ENCODE results near the gene INTS3.

INTS3 gene

GRCh38 chr1:153799016-153799415 lies 71.2 kb downstream of the INTS3 start:
- DNase-seq (ENCODE audit: low spot score) = no peak

DNA sequence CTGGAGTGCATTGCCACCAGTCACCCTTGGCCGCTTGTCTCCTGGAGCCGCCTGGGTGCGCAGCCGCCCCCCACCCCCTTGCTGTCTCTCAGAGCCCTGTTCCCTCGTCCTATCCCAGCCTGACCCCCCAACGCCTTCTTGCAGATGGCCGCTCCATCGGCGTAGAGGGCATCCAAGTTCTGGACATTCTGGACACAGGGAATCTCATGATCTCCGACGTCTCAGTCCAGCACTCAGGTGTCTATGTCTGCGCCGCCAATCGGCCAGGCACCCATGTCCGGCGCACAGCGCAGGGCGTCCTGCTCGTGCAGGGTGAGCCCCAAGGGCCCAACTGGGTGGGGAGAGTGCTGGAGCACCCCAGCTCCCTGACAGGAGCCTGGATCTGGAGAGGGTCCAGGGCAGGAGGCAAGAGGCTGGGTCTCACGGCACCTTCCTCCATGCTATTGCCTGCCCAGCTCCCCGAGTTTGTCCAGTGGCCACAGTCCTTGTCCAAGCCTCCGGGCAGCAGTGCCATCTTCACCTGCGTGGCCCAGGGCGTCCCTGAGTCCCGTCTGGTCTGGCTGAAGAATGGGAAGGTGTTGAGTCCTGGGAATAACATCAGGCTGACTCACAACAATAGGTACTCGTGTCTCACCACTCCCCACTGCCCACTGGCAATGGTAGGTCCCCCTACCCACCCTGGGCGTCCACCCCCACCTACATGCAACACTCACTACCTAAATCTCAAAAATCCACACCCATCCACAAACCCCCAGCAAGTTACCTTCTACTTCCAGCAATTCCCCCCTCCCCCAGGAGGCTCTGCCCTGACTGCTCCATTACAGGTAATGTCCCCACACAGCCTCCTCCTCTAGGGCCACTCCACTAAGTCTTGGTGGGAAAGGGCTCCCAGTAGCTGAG lies 72.0 kb downstream of the INTS3 start:
- DNase-seq (ENCODE audit: low spot score) = no peak

DNA sequence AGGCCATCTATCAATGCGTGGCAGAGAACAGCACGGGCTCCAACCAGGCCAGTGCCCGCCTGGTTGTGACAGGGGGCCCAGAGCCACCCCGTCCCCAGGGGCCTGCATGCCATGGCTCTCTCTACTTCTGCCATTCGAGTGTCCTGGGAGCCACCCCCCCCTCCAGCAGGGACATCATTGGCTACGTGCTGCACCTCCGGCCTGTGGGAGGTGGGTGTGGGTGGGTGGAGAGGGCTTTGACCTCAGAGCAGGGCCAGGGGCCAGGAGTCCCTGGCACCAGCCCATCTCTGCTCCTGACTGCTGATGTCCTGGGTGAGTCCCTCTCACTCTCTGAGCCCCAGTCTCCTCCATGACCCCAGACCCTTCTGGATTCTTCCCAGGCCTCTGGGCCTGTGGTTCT lies 72.7 kb downstream of the INTS3 start:
- no peak for DNase-seq (ENCODE audit: low spot score)

GRCh38 chr1:153801028-153801625 lies 73.3 kb downstream of the INTS3 start:
- DNase-seq (ENCODE audit: low spot score) = no peak

- no peak for DNase-seq (ENCODE audit: low spot score)
These were observed 74.2 kb downstream of the INTS3 start for GRCh38 chr1:153801786-153802697.

DNA sequence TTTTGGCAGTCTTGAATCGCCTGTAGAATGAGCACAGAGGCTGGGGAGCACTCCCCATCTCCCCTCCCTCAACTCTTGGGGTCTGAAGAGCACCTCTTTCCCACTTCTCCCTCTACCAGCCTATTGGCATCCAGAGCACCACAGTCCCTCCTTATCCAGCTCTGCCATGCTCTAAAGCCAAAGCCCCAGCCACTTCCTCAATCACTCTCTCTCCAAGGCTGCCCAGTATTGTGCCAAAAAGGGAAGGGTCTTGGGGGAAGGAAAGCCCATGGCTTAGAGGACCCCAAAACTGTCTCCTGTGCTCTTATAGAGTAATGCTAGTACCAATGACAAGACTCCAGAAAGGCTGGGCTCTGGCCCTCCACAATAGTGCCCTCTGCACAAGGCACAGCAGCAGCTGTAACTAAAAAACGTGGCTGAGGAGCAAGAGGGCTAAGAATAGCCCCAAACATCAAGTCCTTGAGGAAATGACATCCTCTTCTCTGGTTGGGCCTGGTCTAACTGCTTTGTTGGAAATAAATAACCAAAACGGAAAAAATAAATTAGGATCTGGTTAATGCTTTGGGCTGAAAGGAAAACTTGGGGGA lies 75.7 kb downstream of the INTS3 start:
- DNase-seq (ENCODE audit: low spot score) = no peak

- no peak for DNase-seq (ENCODE audit: low spot score)
These were observed 76.3 kb downstream of the INTS3 start for GRCh38 chr1:153804112-153804511.

- DNase-seq (ENCODE audit: low spot score) = peak; percentile 88
These were observed 77.3 kb downstream of the INTS3 start for GRCh38 chr1:153805042-153805745.

GRCh38 chr1:153805886-153806719 lies 78.3 kb downstream of the INTS3 start:
- DNase-seq (ENCODE audit: low spot score) = no peak

- DNase-seq (ENCODE audit: low spot score) = no peak
These were observed 88.5 kb downstream of the INTS3 start for GRCh38 chr1:153816283-153816889.

GRCh38 chr1:153818876-153819275 lies 91.0 kb downstream of the INTS3 start:
- no peak for DNase-seq (ENCODE audit: low spot score)
